ENCODE measurements around the gene RTTN. TPM values are rescaled to one million over a fixed set of nuclear protein-coding genes. Genes with fewer than 3 reads are reported as not detected.

Gene RTTN
- total and polyA plus RNA-seq, 2 experiments from 2014 or later: 7.2 to 31.0 TPM

DNA sequence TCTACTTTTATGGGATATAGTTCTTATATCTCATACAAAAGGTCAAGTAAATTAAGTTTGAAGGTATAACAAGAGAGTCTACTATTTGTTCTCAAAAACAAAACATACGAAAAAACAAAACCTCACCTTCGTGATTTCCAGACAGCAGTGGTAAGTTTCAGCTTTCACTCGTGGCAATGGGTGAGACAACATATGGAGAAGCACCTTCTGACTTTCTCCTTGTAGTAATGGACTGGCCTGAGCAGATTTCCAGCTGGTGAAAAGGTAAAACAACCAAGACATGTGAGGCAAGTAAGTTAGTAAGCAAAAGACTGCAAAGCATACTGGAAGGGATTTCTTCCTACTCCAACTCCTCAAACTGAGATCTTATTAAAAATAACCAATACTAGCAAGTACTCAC is 39.6 kb downstream of the RTTN start (continued):
- TF ChIP-seq, protein P1, sequence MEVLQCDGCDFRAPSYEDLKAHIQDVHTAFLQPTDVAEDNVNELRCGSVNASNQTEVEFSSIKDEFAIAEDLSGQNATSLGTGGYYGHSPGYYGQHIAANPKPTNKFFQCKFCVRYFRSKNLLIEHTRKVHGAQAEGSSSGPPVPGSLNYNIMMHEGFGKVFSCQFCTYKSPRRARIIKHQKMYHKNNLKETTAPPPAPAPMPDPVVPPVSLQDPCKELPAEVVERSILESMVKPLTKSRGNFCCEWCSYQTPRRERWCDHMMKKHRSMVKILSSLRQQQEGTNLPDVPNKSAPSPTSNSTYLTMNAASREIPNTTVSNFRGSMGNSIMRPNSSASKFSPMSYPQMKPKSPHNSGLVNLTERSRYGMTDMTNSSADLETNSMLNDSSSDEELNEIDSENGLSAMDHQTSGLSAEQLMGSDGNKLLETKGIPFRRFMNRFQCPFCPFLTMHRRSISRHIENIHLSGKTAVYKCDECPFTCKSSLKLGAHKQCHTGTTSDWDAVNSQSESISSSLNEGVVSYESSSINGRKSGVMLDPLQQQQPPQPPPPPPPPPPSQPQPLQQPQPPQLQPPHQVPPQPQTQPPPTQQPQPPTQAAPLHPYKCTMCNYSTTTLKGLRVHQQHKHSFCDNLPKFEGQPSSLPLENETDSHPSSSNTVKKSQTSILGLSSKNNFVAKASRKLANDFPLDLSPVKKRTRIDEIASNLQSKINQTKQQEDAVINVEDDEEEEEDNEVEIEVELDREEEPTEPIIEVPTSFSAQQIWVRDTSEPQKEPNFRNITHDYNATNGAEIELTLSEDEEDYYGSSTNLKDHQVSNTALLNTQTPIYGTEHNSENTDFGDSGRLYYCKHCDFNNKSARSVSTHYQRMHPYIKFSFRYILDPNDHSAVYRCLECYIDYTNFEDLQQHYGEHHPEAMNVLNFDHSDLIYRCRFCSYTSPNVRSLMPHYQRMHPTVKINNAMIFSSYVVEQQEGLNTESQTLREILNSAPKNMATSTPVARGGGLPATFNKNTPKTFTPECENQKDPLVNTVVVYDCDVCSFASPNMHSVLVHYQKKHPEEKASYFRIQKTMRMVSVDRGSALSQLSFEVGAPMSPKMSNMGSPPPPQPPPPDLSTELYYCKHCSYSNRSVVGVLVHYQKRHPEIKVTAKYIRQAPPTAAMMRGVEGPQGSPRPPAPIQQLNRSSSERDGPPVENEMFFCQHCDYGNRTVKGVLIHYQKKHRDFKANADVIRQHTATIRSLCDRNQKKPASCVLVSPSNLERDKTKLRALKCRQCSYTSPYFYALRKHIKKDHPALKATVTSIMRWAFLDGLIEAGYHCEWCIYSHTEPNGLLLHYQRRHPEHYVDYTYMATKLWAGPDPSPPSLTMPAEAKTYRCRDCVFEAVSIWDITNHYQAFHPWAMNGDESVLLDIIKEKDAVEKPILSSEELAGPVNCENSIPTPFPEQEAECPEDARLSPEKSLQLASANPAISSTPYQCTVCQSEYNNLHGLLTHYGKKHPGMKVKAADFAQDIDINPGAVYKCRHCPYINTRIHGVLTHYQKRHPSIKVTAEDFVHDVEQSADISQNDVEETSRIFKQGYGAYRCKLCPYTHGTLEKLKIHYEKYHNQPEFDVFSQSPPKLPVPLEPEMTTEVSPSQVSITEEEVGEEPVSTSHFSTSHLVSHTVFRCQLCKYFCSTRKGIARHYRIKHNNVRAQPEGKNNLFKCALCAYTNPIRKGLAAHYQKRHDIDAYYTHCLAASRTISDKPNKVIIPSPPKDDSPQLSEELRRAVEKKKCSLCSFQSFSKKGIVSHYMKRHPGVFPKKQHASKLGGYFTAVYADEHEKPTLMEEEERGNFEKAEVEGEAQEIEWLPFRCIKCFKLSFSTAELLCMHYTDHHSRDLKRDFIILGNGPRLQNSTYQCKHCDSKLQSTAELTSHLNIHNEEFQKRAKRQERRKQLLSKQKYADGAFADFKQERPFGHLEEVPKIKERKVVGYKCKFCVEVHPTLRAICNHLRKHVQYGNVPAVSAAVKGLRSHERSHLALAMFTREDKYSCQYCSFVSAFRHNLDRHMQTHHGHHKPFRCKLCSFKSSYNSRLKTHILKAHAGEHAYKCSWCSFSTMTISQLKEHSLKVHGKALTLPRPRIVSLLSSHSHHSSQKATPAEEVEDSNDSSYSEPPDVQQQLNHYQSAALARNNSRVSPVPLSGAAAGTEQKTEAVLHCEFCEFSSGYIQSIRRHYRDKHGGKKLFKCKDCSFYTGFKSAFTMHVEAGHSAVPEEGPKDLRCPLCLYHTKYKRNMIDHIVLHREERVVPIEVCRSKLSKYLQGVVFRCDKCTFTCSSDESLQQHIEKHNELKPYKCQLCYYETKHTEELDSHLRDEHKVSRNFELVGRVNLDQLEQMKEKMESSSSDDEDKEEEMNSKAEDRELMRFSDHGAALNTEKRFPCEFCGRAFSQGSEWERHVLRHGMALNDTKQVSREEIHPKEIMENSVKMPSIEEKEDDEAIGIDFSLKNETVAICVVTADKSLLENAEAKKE (CRISPR knock-in tag; IDR thresholded peaks at IDR 0.05): no peak
- TF ChIP-seq JUNB (IDR thresholded peaks at IDR 0.05; ENCODE audit: unreplicated experiment) (no peak), EZH2 (IDR thresholded peaks at IDR 0.05; ENCODE audit: low read depth, unreplicated experiment) (no peak), POLR2AphosphoS5 (IDR thresholded peaks at IDR 0.05; ENCODE audit: low read depth) (no peak)
- TF ChIP-seq, protein P2, sequence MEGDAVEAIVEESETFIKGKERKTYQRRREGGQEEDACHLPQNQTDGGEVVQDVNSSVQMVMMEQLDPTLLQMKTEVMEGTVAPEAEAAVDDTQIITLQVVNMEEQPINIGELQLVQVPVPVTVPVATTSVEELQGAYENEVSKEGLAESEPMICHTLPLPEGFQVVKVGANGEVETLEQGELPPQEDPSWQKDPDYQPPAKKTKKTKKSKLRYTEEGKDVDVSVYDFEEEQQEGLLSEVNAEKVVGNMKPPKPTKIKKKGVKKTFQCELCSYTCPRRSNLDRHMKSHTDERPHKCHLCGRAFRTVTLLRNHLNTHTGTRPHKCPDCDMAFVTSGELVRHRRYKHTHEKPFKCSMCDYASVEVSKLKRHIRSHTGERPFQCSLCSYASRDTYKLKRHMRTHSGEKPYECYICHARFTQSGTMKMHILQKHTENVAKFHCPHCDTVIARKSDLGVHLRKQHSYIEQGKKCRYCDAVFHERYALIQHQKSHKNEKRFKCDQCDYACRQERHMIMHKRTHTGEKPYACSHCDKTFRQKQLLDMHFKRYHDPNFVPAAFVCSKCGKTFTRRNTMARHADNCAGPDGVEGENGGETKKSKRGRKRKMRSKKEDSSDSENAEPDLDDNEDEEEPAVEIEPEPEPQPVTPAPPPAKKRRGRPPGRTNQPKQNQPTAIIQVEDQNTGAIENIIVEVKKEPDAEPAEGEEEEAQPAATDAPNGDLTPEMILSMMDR (conservative IDR thresholded peaks at IDR 0.05; ENCODE audit: low read depth in 2 of 2): no peak

DNA sequence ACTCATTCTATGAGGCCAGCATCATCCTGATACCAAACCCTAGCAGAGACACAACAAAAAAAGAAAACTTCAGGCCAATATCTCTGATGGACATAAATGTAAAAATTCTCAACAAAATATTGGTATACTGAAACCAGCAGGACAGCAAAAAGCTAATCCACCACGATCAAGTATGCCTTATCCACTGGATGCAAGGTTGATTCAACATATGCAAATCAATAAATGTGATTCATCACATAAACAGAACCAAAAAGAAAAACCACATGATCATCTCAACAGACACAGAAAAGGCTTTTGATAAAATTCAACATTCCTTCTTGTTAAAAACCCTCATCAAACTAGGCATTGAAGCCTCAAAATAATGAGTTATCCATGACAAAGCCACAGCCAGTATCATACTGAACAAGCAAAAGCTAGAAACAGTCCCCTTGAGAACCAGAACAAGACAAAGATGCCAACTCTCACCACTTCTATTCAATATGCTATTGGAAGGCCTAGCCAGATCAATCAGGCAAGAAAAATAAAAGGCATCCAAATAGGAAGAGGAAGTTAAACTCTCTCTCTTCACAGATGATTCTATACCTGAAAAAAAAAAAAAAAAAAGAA is 45.3 kb downstream of the RTTN start:
- Mint-ChIP-seq H3K4me1 (peaks cover 26% of the 10 kb centered on the region), H3K4me3 (no peak overlapping the region), H3K27me3 (ENCODE audit: insufficient read depth, low read depth, poor library complexity) (peaks cover 2% of the 10 kb centered on the region), H3K9me3 (no peaks in the 10 kb centered on the region), H3K36me3 (ENCODE audit: low read depth) (peaks cover 40% of the 10 kb centered on the region), H3K27ac (no peak overlapping the region)
- no peak overlapping the region for H3K4me2 ChIP-seq
- no peaks in the 10 kb centered on the region for H3K27me3 ChIP-seq (ENCODE audit: insufficient read depth)
- H3K36me3 ChIP-seq (ENCODE audit: insufficient read depth): 0 out of 2 replicates have a peak, but pooled peaks cover 3% of the 10 kb centered on the region
- 0 out of 2 replicates have a peak, but pooled peaks cover 8% of the 10 kb centered on the region for H4K20me1 ChIP-seq (replicated peaks; ENCODE audit: insufficient read depth)
- no peaks in the 10 kb centered on the region for H3F3A ChIP-seq (replicated peaks; ENCODE audit: low read depth)
- no peaks in the 10 kb centered on the region for H3K4me1 ChIP-seq (ENCODE audit: insufficient read depth)
- no peak overlapping the region for H3K4me3 ChIP-seq
- peaks cover 10% of the 10 kb centered on the region; the same call in 1 of the 2 replicates for H3K79me2 ChIP-seq (replicated peaks; ENCODE audit: insufficient read depth)
- no peak for DNase-seq (ENCODE audit: low spot score)
- ATAC-seq: no peak
- no peak overlapping the region for H3K27ac ChIP-seq (ENCODE audit: low read depth)
- H3K9me2 ChIP-seq (ENCODE audit: insufficient read depth): 0 out of 2 replicates have a peak, but pooled peaks cover 3% of the 10 kb centered on the region
- no peak overlapping the region for H2AFZ ChIP-seq
- TF ChIP-seq, protein P2 (conservative IDR thresholded peaks at IDR 0.05; ENCODE audit: low read depth in 2 of 2): no peak
- TF ChIP-seq, protein P3, sequence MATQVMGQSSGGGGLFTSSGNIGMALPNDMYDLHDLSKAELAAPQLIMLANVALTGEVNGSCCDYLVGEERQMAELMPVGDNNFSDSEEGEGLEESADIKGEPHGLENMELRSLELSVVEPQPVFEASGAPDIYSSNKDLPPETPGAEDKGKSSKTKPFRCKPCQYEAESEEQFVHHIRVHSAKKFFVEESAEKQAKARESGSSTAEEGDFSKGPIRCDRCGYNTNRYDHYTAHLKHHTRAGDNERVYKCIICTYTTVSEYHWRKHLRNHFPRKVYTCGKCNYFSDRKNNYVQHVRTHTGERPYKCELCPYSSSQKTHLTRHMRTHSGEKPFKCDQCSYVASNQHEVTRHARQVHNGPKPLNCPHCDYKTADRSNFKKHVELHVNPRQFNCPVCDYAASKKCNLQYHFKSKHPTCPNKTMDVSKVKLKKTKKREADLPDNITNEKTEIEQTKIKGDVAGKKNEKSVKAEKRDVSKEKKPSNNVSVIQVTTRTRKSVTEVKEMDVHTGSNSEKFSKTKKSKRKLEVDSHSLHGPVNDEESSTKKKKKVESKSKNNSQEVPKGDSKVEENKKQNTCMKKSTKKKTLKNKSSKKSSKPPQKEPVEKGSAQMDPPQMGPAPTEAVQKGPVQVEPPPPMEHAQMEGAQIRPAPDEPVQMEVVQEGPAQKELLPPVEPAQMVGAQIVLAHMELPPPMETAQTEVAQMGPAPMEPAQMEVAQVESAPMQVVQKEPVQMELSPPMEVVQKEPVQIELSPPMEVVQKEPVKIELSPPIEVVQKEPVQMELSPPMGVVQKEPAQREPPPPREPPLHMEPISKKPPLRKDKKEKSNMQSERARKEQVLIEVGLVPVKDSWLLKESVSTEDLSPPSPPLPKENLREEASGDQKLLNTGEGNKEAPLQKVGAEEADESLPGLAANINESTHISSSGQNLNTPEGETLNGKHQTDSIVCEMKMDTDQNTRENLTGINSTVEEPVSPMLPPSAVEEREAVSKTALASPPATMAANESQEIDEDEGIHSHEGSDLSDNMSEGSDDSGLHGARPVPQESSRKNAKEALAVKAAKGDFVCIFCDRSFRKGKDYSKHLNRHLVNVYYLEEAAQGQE (IDR thresholded peaks at IDR 0.05; ENCODE audit: unreplicated experiment): no peak
- no peak for TF ChIP-seq ZNF114 (CRISPR knock-in tag; IDR thresholded peaks at IDR 0.05)
- TF ChIP-seq JUNB (IDR thresholded peaks at IDR 0.05; ENCODE audit: unreplicated experiment): no peak
- TF ChIP-seq NANOG (IDR thresholded peaks at IDR 0.05; ENCODE audit: borderline replicate concordance): no peak
- TF ChIP-seq STAT1 (IDR thresholded peaks at IDR 0.05; ENCODE audit: unreplicated experiment): no peak

All from GM23338 (cell line).